Stimulated activated effector memory CD8-positive, alpha-beta T cell treated with anti-CD3 and anti-CD28 coated beads, Interleukin-12 subunit alpha, Interleukin-12 subunit beta, amount 100 ng/mL, for 72 hours (primary cell): ENCODE measurements around the gene HOXD4.
A peak's percentile ranks its signal among the peaks of the same experiment; 100 is the strongest.

Source experiments
- ATAC-seq: fragments of 150-1000 bp; cut with Tn5 transposase; 2 replicates; pipeline ENCODE4 v1.10.0; 2021
- DNase-seq, 2 donors: peaks; one replicate each; pipeline ENCODE4 v3.0.0; 2021 to 2022; ENCODE audit warnings: low spot score in 2 of 2
- H3K27ac Mint-ChIP-seq: one replicate; pipeline ENCODE4 v1.8.0; 2022; ENCODE audit warnings: mild to moderate bottlenecking, mixed read lengths
- H3K36me3 Mint-ChIP-seq: one replicate; pipeline ENCODE4 v1.8.0; 2022; ENCODE audit warnings: mild to moderate bottlenecking, mixed read lengths
- H3K4me1 Mint-ChIP-seq: one replicate; pipeline ENCODE4 v1.8.0; 2022; ENCODE audit warnings: mixed read lengths
- H3K4me3 Mint-ChIP-seq: one replicate; pipeline ENCODE4 v1.8.0; 2022; ENCODE audit warnings: mild to moderate bottlenecking, mixed read lengths
- H3K9me3 Mint-ChIP-seq: one replicate; pipeline ENCODE4 v1.8.0; 2022; ENCODE audit warnings: mixed read lengths

HOXD4 gene

GRCh38 chr2:176188774-176189680 lies 37.7 kb downstream of the HOXD4 start:
- H3K4me3 Mint-ChIP-seq: peak overlapping the region; percentile 74
- ATAC-seq: peak; percentile 38
- peaks cover 2% of the 10 kb centered on the region for H3K9me3 Mint-ChIP-seq
- peak in 1 of 2 donors; percentile 52 for DNase-seq
- no peaks in the 10 kb centered on the region for H3K36me3 Mint-ChIP-seq
- no peak overlapping the region for H3K27ac Mint-ChIP-seq
- H3K4me1 Mint-ChIP-seq: peaks cover 25% of the 10 kb centered on the region

- ATAC-seq: peak; percentile 35
- Mint-ChIP-seq H3K4me3 (peak overlapping the region; percentile 74), H3K36me3 (no peaks in the 10 kb centered on the region), H3K4me1 (peaks cover 25% of the 10 kb centered on the region), H3K27ac (no peak overlapping the region), H3K9me3 (peaks cover 2% of the 10 kb centered on the region)
- DNase-seq: peak in 1 of 2 donors; percentile 48
Observed at GRCh38 chr2:176189681-176190641, 38.6 kb downstream of the HOXD4 start.

GRCh38 chr2:176192351-176192750 lies 41.0 kb downstream of the HOXD4 start:
- Mint-ChIP-seq H3K27ac (no peak overlapping the region), H3K9me3 (no peaks in the 10 kb centered on the region), H3K4me1 (peaks cover 21% of the 10 kb centered on the region), H3K4me3 (no peak overlapping the region), H3K36me3 (no peaks in the 10 kb centered on the region)
- DNase-seq (no peak), ATAC-seq (no peak)

GRCh38 chr2:176193048-176193447 lies 41.7 kb downstream of the HOXD4 start:
- DNase-seq (no peak), ATAC-seq (no peak)
- peaks cover 14% of the 10 kb centered on the region for H3K4me1 Mint-ChIP-seq
- H3K36me3 Mint-ChIP-seq: no peaks in the 10 kb centered on the region
- no peak overlapping the region for H3K4me3 Mint-ChIP-seq
- H3K9me3 Mint-ChIP-seq: no peaks in the 10 kb centered on the region
- H3K27ac Mint-ChIP-seq: no peak overlapping the region

- H3K4me1 Mint-ChIP-seq: no peaks in the 10 kb centered on the region
- no peaks in the 10 kb centered on the region for H3K36me3 Mint-ChIP-seq
- no peak for DNase-seq
- no peak overlapping the region for H3K27ac Mint-ChIP-seq
- no peak for ATAC-seq
- no peaks in the 10 kb centered on the region for H3K9me3 Mint-ChIP-seq
- H3K4me3 Mint-ChIP-seq: no peak overlapping the region
Observed at GRCh38 chr2:176199902-176200301, 48.6 kb downstream of the HOXD4 start.

- Mint-ChIP-seq H3K27ac (no peak overlapping the region), H3K9me3 (no peaks in the 10 kb centered on the region), H3K4me1 (no peaks in the 10 kb centered on the region), H3K4me3 (no peak overlapping the region), H3K36me3 (no peaks in the 10 kb centered on the region)
- ATAC-seq: no peak
- DNase-seq: no peak
Observed at GRCh38 chr2:176200971-176201370, 49.6 kb downstream of the HOXD4 start.

- DNase-seq (no peak), ATAC-seq (no peak)
- Mint-ChIP-seq H3K4me3 (no peak overlapping the region), H3K27ac (no peak overlapping the region), H3K36me3 (no peaks in the 10 kb centered on the region), H3K4me1 (no peaks in the 10 kb centered on the region), H3K9me3 (no peaks in the 10 kb centered on the region)
Observed at GRCh38 chr2:176202491-176202890, 51.1 kb downstream of the HOXD4 start.
